Embryonic facial prominence (tissue), 1 donor: ENCODE data around the gene DLG2.

Experiments used
- DNase-seq: peaks from one replicate; pipeline ENCODE4 v3.0.0-alpha.2; 2016; ENCODE audit errors: extremely low spot score

Gene DLG2

DNA sequence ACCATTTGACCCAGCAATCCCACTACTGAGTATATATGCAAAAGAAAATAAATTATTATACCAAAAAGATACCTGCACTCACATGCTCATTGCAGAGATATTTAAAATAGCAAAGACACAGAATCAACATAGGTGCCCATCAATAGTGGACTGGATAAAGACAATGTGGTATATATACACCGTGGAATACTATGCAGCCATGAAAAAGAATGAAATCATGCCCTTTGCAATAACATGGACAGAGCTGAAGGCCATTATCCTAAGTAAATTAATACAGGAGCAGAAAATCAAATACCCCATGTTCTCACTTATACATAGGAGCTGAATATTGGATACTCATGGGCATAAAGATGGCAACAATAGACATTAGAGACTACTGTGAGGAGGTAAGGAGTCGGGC is 68.7 kb downstream of the DLG2 start:
- DNase-seq, result no peak

DNA sequence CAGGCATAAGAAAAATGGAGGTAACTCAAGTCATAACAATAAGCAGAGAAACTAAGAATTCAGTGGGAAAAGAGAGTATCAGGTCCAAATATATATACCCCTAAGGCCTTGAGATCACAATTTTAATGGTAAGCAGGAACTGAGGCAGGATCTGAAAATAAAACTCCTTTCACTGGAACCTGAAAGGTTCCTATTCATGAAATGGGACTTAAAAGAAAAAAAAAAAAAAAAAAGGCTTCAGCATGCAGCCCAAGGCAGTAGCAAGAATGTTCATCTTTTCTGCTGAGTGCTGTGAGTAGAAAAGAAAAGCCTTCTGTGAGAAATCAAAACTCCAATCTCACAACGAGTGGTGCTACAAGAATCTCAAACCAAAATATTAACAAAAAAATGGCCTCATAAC is 75.3 kb downstream of the DLG2 start:
- DNase-seq, result no peak

GRCh38 chr11:85541683-85542082 is 85.5 kb downstream of the DLG2 start:
- DNase-seq, result no peak

- DNase-seq, result no peak
Measured at GRCh38 chr11:85540635-85541205, 86.4 kb downstream of the DLG2 start.

- no peak for DNase-seq
Measured at GRCh38 chr11:85540181-85540580, 87.0 kb downstream of the DLG2 start.

DNA sequence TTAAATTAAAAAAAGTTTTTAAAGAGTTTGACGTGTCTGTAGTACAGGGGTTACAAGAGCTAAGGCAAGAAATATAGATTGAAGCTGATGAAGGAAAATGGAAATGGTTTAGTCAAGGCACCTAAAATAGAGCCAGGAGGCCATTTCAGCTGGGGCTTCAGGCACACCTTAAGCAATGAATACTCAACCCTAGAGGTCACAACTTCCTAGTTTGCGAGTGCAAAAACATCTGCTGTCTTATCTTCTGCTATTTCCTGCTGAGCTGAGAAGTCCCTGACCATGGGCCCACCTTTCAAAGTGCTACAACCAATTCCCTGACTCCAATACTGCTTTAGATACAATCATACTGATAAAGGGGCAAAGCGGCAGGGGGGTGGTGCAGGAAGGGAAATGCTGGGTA is 87.4 kb downstream of the DLG2 start:
- no peak for DNase-seq

GRCh38 chr11:85539029-85539689 is 88.0 kb downstream of the DLG2 start:
- no peak for DNase-seq

DNA sequence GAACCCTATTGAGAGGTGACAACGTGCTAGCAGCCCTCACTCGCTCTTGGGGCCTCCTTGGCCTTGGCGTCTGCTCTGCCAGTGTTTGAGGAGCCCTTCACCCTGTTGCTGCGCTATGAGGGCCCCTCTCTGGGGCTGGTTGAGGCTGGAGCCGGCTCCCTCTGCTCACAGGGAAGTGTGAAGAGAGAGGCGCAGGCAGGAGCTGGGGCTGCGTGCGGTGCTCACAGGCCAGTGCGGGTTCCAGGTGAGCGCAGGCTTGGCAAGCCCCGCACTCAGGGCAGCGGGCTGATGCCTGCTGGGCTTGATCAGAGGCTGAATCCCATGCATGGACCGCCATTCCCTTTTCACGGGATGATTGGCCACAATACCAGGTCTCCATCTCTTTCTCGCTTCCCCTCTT is 90.7 kb downstream of the DLG2 start:
- no peak for DNase-seq

DNA sequence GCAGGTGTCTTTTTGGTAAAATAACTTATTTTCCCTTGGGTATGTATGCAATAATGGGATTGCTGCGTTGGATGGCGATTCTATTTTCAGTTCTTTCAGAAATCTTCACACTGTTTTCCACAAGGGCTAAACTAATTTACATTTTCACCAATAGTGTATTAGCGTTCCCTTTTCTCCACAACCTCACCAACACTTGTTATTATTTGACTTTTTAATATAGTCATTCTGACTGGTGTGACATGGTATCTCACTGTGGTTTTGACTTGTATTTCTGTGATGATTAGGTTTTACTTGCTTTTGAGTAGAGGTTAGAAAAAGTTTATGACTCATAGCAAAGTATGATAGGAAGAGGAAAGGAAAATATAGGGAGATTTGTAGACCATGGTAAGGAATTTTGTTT is 92.3 kb downstream of the DLG2 start:
- no peak for DNase-seq

DNA sequence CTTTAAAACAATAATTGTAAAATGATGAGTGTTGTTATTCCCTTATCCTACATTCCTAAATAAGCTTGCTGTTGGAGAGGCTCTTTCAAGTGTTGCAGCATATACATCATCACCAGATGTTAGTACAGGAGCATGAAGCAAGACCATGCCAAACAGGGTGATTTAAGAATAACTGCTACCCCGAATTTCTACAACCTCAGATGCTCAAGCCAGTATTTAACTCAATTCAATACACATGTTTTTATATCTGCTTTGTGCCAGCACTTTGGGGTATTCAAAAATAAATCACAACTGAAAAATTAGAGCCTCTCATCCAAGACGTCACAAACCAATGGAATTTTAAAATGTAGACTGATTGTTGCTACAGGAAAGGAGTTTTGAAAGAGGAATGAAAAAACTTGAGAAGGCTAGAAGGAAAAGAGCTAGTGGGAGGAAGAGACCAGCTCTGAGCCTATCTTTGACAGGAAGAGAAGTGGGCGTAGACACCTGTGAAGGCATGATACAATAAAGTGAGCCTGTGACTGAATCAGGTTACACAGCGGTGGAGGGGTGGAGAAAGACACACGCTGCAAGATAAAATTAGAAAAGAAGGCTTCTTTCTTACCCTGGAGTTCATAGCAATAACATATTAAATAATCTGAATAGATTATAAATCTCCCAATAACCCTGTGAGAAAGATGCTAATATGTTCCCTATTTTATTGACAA is 95.8 kb downstream of the DLG2 start:
- no peak for DNase-seq

DNA sequence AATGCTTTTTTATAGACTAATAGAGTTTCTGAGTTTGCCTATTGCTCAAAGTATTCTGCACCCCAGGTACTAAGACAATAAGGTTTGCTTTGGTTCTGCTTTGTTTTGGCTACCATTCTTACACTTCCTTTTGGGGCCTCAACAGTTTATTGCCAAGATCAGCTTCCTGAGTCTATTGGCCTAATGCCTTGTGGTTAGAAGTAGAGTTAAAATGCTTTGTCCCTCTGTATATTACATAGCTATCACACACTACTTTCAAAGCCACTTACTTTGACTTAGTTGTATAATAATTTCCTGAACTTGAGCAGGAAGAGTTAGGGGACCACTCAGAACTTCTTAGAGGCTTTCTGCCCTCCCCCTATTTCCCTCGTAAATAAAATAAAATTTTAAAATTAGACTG is 96.5 kb downstream of the DLG2 start:
- DNase-seq, result no peak

DNA sequence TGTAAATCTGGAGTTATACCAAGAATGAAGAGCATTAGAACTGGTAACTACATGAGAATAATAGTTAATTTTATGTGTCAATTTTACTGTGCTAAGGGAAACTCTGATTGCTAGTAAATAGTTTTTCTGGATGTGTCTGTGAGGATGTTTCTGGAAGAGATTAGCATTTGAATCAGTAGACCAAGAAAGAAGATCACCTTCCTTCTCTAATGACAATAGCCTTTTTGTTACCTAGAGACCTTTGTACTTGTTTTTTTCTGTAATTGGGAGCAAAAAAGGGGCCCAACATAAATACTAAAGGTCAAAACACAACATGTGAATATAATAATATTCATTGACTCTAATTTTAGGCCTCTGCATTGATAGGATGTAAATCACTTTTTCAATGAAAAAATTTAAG is 100.6 kb downstream of the DLG2 start:
- no peak for DNase-seq

- DNase-seq, result no peak
Measured at GRCh38 chr11:85525686-85526085, 101.5 kb downstream of the DLG2 start.

- DNase-seq, result no peak
Measured at GRCh38 chr11:85517272-85517671, 109.9 kb downstream of the DLG2 start.

GRCh38 chr11:85495918-85496317 is 131.2 kb downstream of the DLG2 start:
- DNase-seq, result no peak

DNA sequence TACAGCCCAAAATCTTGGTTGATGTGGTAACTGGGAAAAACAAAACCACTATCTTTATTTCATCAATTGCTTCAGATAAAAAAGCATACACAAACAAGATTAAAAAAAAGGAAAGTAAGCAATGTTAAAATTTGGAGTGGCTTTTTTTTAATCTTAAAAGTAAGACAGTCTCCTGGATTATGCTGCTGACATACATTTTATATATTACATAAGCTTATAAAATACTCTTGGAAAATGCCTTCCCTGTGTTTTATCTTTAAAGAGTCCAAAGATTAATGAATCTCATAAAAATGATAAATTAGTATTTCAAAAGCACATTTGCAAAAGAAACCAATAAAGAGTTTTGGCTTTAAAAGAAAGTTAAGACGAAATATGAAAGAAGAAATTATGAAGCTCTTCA is 132.7 kb downstream of the DLG2 start:
- DNase-seq, result no peak

- DNase-seq, result no peak
Measured at GRCh38 chr11:85485902-85486301, 141.2 kb downstream of the DLG2 start.

- DNase-seq, result no peak
Measured at GRCh38 chr11:85483861-85484260, 143.3 kb downstream of the DLG2 start.

DNA sequence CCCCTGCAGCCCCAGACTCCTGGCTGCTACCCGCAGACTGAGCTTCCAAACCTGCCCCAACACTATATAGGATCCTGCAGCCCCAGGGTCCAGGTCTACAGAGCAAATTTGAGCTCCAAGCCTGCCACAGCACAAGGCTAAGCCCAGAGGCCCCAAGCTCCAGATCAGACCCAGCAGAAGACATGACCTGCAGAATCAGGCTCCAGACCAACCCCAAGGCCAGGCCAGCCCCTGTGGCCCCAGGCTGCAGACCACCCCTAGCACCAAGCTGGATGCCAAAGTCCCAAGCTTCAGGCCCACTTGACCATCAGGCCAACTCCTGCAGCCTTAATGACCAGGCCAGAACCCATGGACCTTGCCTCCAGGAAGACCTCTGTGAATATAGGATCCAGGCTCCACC is 145.3 kb downstream of the DLG2 start:
- no peak for DNase-seq

DNA sequence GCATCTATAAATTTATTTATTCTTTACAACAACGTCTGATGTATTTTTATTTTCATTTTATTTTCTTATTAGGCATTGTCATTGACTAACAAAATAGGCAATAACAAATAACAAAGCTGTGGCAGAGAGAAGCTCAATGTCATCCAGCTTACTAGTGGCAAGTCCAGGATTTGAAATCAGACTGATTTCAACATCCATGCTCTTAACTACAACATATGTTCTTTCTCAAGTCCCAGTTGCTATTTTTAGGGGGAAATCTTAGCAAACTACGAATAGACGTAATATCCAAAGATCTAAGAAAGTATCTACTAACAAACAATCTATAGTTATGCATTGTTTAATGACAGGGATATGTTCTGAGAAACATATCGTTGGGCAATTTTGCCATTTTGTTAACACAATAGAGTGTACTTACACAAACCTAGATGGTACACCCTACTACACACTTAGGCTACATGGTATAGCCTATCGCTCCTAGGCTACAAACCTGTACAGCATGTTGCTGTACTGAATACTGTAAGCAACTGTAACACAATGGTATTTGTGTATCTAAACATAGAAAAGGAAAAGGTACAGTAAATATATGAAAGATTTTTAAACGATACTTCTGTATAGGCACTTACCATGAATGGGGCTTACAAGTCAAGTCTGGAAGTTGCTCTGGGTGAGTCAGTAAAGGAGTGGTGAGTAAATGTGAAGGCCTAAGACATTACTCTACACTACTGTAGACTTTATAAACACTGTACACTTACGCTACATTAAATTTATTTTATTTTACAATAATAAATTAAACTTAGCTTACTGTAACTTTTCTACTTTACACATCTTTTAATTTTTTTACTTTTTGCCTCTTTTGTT is 151.3 kb downstream of the DLG2 start:
- DNase-seq, result no peak

GRCh38 chr11:85472953-85473352 is 154.2 kb downstream of the DLG2 start:
- DNase-seq, result no peak

DNA sequence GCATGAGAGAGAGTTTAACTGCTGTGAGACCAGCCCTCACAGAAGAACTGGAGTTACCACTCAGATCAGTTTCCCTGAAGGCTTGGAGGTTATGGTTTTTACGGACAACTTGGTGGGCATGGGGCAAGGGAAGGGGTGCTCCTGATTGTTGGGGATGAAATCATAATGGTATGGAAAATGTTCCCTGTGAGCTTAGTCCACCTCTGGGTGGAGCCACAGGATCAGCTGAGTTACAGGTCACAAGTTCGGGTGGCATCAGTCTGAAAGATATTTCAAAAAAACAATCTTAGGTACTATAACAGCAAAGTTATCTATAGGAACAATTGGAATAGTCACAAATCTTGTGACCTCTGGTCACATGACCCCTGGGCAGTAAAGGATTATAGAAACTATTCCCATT is 162.9 kb downstream of the DLG2 start:
- no peak for DNase-seq
